GM18858 (cell line): ENCODE measurements around the gene GIMAP1.

ENCODE experiments used
- ATAC-seq: cut with Tn5 transposase; IDR thresholded peaks from one replicate; pipeline ENCODE4 v1.9.1; 2021; ENCODE audit not compliant: unreplicated experiment

GIMAP1 gene

GRCh38 chr7:150745876-150746275 is 29.5 kb downstream of the GIMAP1 start:
- ATAC-seq, result no peak

GRCh38 chr7:150746921-150747320 is 30.5 kb downstream of the GIMAP1 start:
- ATAC-seq, result no peak

- no peak for ATAC-seq
Measured at GRCh38 chr7:150748376-150748775, 32.0 kb downstream of the GIMAP1 start.

GRCh38 chr7:150751702-150752101 is 35.3 kb downstream of the GIMAP1 start:
- no peak for ATAC-seq

GRCh38 chr7:150753239-150753638 is 36.8 kb downstream of the GIMAP1 start:
- ATAC-seq, result no peak

- no peak for ATAC-seq
Measured at GRCh38 chr7:150753826-150754603, 37.6 kb downstream of the GIMAP1 start.

GRCh38 chr7:150754951-150755350 is 38.5 kb downstream of the GIMAP1 start:
- no peak for ATAC-seq

- no peak for ATAC-seq
Measured at GRCh38 chr7:150755473-150756099, 39.2 kb downstream of the GIMAP1 start.

GRCh38 chr7:150756166-150756565 is 39.8 kb downstream of the GIMAP1 start:
- ATAC-seq, result no peak

GRCh38 chr7:150756858-150757257 is 40.4 kb downstream of the GIMAP1 start:
- no peak for ATAC-seq

- no peak for ATAC-seq
Measured at GRCh38 chr7:150759479-150759878, 43.1 kb downstream of the GIMAP1 start.

GRCh38 chr7:150766334-150766709 is 49.9 kb downstream of the GIMAP1 start:
- no peak for ATAC-seq

GRCh38 chr7:150769768-150770167 is 53.4 kb downstream of the GIMAP1 start:
- ATAC-seq, result no peak
